CD4-positive, alpha-beta T cell treated with Interleukin-17A for 4 hours (primary cell): ENCODE results near the gene MAPK9.

Source experiments
- DNase-seq: peaks from one replicate; pipeline ENCODE4 v3.0.0-alpha.2; 2020; ENCODE audit warnings: mixed read lengths

The MAPK9 gene

DNA sequence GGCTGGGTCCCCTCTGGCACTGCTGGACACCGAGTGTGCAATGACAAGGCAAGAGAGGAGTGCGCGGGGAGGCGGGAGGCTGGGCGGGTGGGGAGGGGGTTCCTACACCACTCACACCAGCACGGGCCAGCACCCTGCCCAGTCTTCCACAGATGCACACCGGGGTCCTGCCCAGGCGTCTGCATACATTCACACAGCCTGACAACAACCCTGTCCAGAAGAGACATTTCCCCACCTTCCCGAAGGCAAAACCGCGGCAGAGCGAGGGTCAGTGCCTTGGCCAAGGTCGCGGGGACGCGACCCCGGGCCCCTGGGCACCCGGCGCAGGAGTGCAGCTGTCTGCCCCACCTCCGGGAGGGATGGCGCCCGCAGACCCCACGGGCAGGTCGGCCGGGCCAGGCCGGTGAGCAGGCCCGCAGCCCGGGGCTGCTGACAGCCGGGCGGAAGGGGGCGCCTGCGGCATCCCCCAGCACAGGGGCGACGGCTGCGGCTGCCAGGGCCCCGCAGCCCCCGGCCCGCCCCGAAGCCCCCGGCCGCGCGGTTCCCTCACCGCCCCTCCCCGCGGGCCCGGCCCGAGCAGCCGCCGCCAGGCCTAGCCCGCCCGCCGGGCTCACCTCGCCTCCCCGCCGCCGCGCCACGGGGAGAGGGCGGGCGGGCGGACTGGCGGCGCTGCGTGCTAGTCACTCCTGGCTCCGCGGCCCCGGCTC, 496 bp downstream of the MAPK9 start:
- no peak for DNase-seq

- DNase-seq = no peak
Measured at GRCh38 chr5:180290568-180291233, 1.2 kb downstream of the MAPK9 start.

DNA sequence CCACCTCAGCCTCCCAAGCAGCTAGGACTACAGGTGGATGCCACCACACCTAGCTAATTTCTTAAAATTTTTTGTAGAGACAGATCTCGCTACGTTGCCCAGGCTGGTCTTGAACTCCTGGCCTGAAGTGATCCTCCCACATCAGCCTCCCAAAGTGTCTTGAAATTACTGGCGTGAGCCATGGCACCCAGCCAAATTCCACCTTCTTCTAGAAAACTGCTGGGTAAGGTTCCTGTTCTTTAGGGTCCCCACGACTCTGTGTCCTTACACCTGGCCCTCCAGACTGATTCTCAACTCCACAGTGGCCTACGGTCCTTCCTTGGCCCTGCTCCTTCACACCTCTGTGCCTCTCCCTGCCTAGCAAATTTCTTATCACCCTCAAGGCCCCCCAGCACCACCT, 1.9 kb downstream of the MAPK9 start:
- DNase-seq = no peak

- DNase-seq = no peak
Measured at GRCh38 chr5:180289433-180289832, 2.5 kb downstream of the MAPK9 start.

- DNase-seq = no peak
Measured at GRCh38 chr5:180287868-180288267, 4.0 kb downstream of the MAPK9 start.

DNA sequence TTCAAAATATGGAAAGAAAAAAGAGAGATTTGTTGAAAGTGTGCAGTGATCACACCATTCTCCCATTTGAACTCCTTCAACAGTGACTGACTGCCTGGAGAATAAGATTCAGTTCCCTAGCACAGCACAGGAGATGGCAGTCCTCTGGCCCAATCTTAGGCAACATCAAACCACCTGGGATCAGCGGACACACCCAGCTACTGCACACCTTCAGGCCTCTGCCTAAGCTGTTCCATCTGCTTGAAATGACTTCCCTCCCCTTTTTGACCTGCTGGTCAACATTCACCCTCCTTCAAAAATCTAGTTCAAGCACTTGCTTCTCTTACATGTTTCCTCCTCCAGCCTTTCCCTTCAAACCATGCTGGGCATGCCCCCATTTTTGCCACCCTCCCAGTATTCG, 4.5 kb downstream of the MAPK9 start:
- DNase-seq = no peak

DNA sequence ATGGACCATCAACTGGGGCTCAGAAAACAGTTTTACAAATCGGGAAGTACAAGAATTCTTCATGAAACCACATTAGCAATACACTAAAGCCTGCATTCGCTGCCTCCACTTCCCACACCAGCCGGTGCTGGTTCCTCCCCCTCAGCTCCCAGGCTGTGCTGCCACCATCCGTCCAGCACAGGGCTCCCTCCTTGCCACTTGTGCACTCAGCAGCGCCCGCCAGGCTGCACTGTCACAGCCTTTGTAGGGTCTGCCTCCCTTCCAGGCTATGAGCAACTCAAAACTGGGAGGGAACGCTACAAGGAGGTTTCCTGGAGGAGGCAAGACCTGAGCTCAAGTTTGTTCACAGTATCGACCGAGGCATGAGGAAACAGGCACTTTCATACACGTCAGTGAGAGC, 7.7 kb downstream of the MAPK9 start:
- no peak for DNase-seq

- DNase-seq = no peak
Measured at GRCh38 chr5:180283026-180283615, 8.8 kb downstream of the MAPK9 start.

DNA sequence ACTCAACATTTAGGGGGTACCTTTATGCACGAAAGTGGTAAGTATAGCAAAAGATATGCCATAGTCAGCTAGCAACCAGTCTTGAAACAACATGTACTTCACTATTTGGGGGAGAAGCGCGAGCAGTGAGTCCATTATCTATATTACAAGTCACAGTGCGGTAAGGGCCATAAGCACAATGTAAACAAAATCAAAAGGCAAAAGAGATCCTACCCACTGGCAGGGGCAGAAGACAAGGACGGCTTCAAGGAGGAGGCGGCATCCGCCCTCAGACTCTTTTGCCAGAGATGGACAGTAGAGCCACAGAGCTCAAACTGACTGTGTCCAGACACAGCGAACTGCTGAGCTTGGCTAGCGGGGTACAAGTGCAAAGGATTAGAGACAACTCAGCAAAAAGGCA, 9.6 kb downstream of the MAPK9 start:
- DNase-seq = no peak

DNA sequence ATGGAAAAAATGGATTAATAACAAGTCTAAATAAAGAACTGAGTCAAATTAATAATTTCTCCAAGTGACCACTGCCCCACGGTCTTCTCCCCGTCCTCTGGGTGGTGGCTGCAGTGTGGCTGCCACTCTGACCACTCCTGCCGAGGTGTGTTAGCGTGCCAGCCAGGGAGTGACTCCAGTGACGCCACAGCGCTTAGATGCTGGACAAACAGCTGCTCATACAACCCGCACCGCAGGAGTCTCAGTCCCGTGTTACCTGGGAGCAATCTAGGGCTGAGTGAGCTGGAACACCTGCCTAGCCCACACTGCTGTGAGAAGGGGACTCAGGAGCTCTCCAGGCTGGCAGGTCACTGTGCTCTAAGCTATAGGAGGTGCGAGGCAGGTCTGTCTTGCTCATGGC, 10.2 kb downstream of the MAPK9 start:
- no peak for DNase-seq

DNA sequence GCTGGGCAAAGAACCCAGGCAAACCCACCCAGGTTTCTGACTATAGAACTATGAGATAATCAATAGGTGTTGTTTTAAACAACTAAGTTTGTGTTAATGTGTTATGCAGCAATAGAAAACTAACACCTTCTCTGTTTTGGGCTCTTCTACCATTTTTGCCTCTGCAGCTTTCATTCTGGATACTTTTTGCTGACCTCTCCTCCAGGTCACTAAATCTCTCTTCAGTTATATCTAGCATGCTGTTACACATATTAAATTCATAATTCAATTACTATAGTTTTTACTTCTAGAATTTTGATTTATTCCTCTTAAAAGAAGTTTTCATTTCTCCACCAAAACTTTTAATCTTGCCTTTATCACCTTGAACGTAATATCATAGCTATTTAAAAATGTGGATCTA, 17.2 kb downstream of the MAPK9 start:
- no peak for DNase-seq

- no peak for DNase-seq
Measured at GRCh38 chr5:180271221-180271620, 20.7 kb downstream of the MAPK9 start.

- DNase-seq = no peak
Measured at GRCh38 chr5:180259260-180259611, 32.6 kb downstream of the MAPK9 start.

DNA sequence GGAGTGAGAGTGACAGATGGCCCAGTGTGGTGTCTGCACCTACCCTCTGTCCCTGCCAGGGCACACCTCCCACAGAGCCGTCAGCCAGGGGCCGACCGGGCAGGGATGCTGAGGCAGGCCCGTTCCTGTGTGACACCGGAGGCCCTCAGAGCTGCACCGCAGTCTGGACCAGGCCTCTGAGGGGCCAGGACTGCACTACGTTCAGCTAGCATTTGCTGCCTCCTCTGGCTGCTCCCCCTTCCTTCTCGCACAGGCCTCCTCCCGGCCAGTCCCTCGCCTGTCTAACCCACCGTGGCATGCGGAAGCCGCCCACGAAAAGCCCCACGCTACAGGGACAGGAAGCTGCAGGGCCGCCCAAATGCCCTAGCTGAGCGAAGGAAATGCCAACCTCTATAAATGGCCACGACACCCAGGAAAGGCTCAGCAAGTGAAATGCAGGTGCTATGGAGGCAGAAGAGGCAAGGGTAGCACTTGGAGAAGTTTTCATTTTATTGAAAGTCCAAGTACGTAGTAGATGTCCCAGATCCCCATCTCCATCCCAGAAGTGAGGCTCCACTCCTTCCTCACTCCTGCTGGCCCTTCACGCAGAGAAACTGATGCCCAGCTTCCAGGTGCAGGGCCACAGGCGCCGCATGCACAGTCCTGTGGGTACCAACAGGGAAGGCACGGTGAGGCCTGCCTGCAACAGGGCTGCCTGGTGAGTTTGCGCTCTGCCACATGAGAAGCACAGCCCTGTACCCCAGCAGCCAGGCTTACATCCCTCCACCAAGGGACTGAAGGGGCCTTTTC, 38.7 kb downstream of the MAPK9 start:
- no peak for DNase-seq

- no peak for DNase-seq
Measured at GRCh38 chr5:180251887-180252286, 40.0 kb downstream of the MAPK9 start.

DNA sequence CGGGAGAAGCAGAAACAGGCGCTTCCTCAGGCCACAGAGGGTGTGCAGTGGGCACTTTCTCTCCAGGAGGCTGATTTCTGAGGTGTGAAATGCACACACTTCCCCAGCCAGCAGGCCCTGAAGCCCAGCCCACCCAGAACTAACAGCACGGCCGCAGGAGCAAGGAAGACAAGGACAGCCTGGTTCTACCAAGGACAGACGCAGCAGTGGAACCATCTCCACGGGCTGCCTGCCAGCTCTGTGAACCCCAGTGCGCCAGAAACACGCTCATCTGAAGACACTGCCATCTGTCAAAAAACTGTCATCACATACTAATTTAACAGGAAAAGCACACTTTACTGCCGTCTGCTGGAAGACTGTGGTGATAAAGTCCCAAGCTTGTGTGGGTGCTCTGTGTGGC, 40.7 kb downstream of the MAPK9 start:
- DNase-seq = no peak

DNA sequence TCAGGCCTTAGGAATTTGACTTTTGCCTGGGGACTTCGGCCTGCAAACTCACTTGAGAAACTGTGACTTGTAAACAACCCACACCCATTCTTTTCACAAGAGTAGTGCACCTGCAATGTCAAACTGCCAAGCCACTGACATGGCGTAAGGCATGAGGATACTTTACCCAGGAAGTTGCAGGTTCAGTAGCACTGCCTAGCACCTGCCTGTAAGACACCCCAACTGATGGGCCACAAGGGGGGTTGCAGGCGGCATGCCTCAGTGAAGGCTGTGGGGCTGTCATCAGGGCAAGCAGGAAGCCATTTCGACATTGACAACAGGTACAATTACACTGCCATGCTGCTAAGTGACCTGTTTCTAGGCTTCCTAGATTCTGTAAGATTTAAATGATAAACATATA, 41.6 kb downstream of the MAPK9 start:
- no peak for DNase-seq

DNA sequence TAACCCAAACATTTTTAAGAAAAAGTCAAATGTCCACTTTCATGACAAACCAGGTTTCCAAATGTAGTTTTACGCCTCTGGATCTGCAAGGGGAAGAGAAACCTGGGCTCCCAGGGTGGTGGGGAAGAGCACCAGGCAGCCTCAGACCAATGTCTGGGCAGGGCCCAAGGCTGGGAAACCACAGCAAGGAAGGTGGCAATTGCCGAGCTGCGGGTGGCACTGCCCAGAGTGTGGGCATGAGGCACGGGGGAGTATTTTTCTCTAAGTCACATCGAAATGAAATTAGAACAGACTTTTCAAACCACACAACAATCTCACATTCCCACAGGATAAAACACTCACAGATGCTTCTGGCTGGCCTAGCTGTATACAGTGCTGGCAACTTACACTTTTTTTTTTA, 50.3 kb downstream of the MAPK9 start:
- DNase-seq = no peak

GRCh38 chr5:180238631-180239030, 53.3 kb downstream of the MAPK9 start:
- no peak for DNase-seq

GRCh38 chr5:180235846-180236245, 56.0 kb downstream of the MAPK9 start:
- no peak for DNase-seq

GRCh38 chr5:180235077-180235476, 56.8 kb downstream of the MAPK9 start:
- DNase-seq = no peak

- no peak for DNase-seq
Measured at GRCh38 chr5:180234271-180234670, 57.6 kb downstream of the MAPK9 start.

- no peak for DNase-seq
Measured at GRCh38 chr5:180233729-180234128, 58.2 kb downstream of the MAPK9 start.

DNA sequence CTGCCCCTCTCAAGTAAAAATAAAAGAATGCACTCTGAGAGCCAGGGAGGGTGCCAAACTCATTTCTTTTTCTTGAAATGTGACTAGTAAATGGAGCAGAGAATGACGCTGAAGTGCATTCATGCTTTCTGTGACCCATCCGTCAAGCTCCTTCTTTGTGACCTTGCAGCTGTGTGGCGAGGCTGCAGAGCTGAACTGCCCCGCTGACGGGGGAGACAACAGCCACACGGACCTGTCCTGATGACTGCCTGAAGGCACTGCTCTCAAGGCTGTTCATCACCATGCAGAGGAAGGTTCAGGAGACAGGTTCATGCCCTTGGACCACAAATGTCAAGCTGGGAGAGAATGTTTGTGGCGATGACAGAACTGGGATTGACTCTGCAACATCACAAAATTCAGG, 61.9 kb downstream of the MAPK9 start:
- no peak for DNase-seq
